Ishikawa (cell line): ENCODE results near the gene SMIM27.

ENCODE experiments used
- EP300 ChIP-seq: IDR thresholded peaks from 2 replicates; pipeline ENCODE4 v1.6.1; 2012; ENCODE audit warnings: borderline replicate concordance
- MAX ChIP-seq: IDR thresholded peaks from 2 replicates; pipeline ENCODE4 v1.6.1; 2012
- RAD21 ChIP-seq: IDR thresholded peaks from 2 replicates; pipeline ENCODE4 v1.6.1; 2012; ENCODE audit warnings: low read depth

GRCh38 chr9:32584784-32585183 is 32.7 kb downstream of the SMIM27 start:
- TF ChIP-seq RAD21 (no peak), EP300 (no peak), MAX (no peak)
